DOHH2 (cell line): Measurements from ENCODE around the gene CFAP91.
A peak's percentile ranks its signal among the peaks of the same experiment; 100 is the strongest.

Source experiments
- H3F3A ChIP-seq: fragments of 200-600 bp; sonication (generic), shearing (Covaris generic); 2 replicates; pipeline ENCODE4 v1.6.0; 2016; ENCODE audit warnings: antibody characterized with exemption, mild to moderate bottlenecking; ENCODE audit not compliant: control insufficient read depth, insufficient read depth
- H3K27ac ChIP-seq: fragments of 200-600 bp; sonication (generic); 2 replicates; pipeline ENCODE4 v1.5.1; 2014; ENCODE audit warnings: low read depth, mild to moderate bottlenecking, low read length, moderate library complexity
- H3K27me3 ChIP-seq: fragments of 200-600 bp; sonication (generic); 2 replicates; pipeline ENCODE4 v1.6.1; 2014; ENCODE audit warnings: mild to moderate bottlenecking, low read length, mixed read lengths; ENCODE audit not compliant: control insufficient read depth
- H3K36me3 ChIP-seq: fragments of 200-600 bp; sonication (generic); 2 replicates; pipeline ENCODE4 v1.6.1; 2014; ENCODE audit warnings: mild to moderate bottlenecking, low read length, moderate library complexity, mixed read lengths; ENCODE audit not compliant: control insufficient read depth
- H3K4me1 ChIP-seq: fragments of 200-600 bp; sonication (generic); 2 replicates; pipeline ENCODE4 v1.6.1; 2014; ENCODE audit warnings: mild to moderate bottlenecking, low read length, mixed read lengths; ENCODE audit not compliant: control insufficient read depth
- H3K4me2 ChIP-seq: fragments of 200-600 bp; sonication (generic); 2 replicates; pipeline ENCODE4 v1.6.0; 2014; ENCODE audit warnings: mild to moderate bottlenecking, low read length, moderate library complexity
- H3K4me3 ChIP-seq: fragments of 200-600 bp; sonication (generic); 2 replicates; pipeline ENCODE4 v1.5.1; 2014; ENCODE audit warnings: mild to moderate bottlenecking, low read length, mixed read lengths
- H3K79me2 ChIP-seq: fragments of 200-600 bp; sonication (generic); 2 replicates; pipeline ENCODE4 v1.6.1; 2014; ENCODE audit warnings: mild to moderate bottlenecking, low read length, mixed read lengths; ENCODE audit not compliant: control insufficient read depth
- H3K9me2 ChIP-seq: fragments of 200-600 bp; sonication (generic); replicated peaks from 2 replicates; pipeline ENCODE4 v1.6.1; 2014; ENCODE audit warnings: mild to moderate bottlenecking, low read length, mixed read lengths; ENCODE audit not compliant: control insufficient read depth
- H3K9me3 ChIP-seq: fragments of 200-600 bp; sonication (generic); 2 replicates; pipeline ENCODE4 v1.6.1; 2014; ENCODE audit warnings: antibody characterized with exemption, low read length, mixed read lengths; ENCODE audit not compliant: control insufficient read depth, insufficient read depth
- H4K20me1 ChIP-seq: fragments of 200-600 bp; sonication (generic); 2 replicates; pipeline ENCODE4 v1.6.0; 2014; ENCODE audit warnings: low read depth, mild to moderate bottlenecking, antibody characterized with exemption, low read length, moderate library complexity; ENCODE audit not compliant: control insufficient read depth, insufficient read depth
- EZH2phosphoT487 ChIP-seq: fragments of 200-600 bp; sonication (generic); IDR thresholded peaks from 2 replicates; pipeline ENCODE4 v1.6.1; 2017; ENCODE audit warnings: borderline replicate concordance, mild to moderate bottlenecking, antibody characterized with exemption, low read length, moderate library complexity, mixed read lengths
- TF ChIP-seq, protein P1 (sequence below): fragments of 200-600 bp; sonication (generic); IDR thresholded peaks from one replicate; pipeline ENCODE4 v1.5.1; 2014; ENCODE audit warnings: antibody characterized with exemption, mild to moderate bottlenecking, low read depth, low read length; ENCODE audit not compliant: poor library complexity, severe bottlenecking

CFAP91 gene

GRCh38 chr3:119672776-119673175, 30.0 kb upstream of the CFAP91 start:
- no peak overlapping the region for H3K27ac ChIP-seq
- H3K27me3 ChIP-seq: no peaks in the 10 kb centered on the region
- no peaks in the 10 kb centered on the region for H4K20me1 ChIP-seq
- no peaks in the 10 kb centered on the region for H3K9me3 ChIP-seq
- no peak overlapping the region for H3K4me2 ChIP-seq
- no peaks in the 10 kb centered on the region for H3F3A ChIP-seq
- peaks cover 14% of the 10 kb centered on the region for H3K4me1 ChIP-seq
- peaks cover 75% of the 10 kb centered on the region for H3K36me3 ChIP-seq
- no peak for TF ChIP-seq EZH2phosphoT487
- TF ChIP-seq, protein P1, sequence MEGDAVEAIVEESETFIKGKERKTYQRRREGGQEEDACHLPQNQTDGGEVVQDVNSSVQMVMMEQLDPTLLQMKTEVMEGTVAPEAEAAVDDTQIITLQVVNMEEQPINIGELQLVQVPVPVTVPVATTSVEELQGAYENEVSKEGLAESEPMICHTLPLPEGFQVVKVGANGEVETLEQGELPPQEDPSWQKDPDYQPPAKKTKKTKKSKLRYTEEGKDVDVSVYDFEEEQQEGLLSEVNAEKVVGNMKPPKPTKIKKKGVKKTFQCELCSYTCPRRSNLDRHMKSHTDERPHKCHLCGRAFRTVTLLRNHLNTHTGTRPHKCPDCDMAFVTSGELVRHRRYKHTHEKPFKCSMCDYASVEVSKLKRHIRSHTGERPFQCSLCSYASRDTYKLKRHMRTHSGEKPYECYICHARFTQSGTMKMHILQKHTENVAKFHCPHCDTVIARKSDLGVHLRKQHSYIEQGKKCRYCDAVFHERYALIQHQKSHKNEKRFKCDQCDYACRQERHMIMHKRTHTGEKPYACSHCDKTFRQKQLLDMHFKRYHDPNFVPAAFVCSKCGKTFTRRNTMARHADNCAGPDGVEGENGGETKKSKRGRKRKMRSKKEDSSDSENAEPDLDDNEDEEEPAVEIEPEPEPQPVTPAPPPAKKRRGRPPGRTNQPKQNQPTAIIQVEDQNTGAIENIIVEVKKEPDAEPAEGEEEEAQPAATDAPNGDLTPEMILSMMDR: no peak
- no peak overlapping the region for H3K4me3 ChIP-seq
- no peaks in the 10 kb centered on the region for H3K9me2 ChIP-seq
- H3K79me2 ChIP-seq: peaks cover 22% of the 10 kb centered on the region

- no peak for TF ChIP-seq EZH2phosphoT487
- TF ChIP-seq, protein P1: no peak
- H3K36me3 ChIP-seq: peaks cover 68% of the 10 kb centered on the region
- H4K20me1 ChIP-seq: no peaks in the 10 kb centered on the region
- H3K9me3 ChIP-seq: no peaks in the 10 kb centered on the region
- no peak overlapping the region for H3K4me3 ChIP-seq
- peaks cover 3% of the 10 kb centered on the region; the same call in 1 of the 2 replicates for H3F3A ChIP-seq
- peaks cover 16% of the 10 kb centered on the region for H3K4me1 ChIP-seq
- H3K79me2 ChIP-seq: peaks cover 22% of the 10 kb centered on the region
- no peaks in the 10 kb centered on the region for H3K27me3 ChIP-seq
- no peak overlapping the region for H3K4me2 ChIP-seq
- H3K9me2 ChIP-seq: no peaks in the 10 kb centered on the region
- no peak overlapping the region for H3K27ac ChIP-seq
These were observed 28.9 kb upstream of the CFAP91 start for GRCh38 chr3:119673875-119674274.

DNA sequence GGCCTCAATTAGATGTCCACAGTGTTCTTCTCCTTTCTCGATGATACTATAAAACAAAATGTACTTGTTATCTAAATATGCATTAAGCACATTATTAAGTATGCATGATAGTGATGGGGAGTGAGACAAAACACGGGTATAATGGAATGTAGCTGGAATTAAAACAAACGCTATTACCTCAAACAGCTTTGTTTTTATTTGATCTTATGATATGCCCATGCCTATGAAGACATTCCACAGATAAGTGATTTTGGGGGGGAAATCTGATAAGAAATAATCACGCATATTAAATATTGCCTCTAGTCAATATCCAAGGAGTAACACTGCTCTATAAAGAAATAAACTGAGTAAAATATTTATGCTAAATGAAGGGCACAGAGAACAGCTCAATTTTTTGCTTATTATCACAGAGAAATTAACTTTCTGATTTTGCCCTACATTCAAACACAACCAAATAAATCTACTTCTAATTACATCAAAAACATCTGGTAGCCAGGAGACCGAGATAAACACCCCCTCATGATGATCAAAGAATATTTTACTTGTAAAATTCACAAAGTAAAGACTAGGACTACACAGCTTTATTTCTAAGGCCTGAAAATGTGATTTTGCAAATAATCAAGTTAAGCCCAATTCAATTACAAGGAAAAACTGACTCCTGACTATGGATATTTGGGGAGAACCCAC, 27.5 kb upstream of the CFAP91 start:
- no peaks in the 10 kb centered on the region for H4K20me1 ChIP-seq
- peaks cover 6% of the 10 kb centered on the region for H3F3A ChIP-seq
- H3K4me2 ChIP-seq: peak overlapping the region; percentile 66
- H3K79me2 ChIP-seq: peaks cover 22% of the 10 kb centered on the region
- H3K27ac ChIP-seq: no peak overlapping the region
- H3K4me1 ChIP-seq: peaks cover 16% of the 10 kb centered on the region
- peak overlapping the region; percentile 95 for H3K4me3 ChIP-seq
- no peaks in the 10 kb centered on the region for H3K27me3 ChIP-seq
- no peaks in the 10 kb centered on the region for H3K9me3 ChIP-seq
- H3K9me2 ChIP-seq: no peaks in the 10 kb centered on the region
- TF ChIP-seq, protein P1: no peak
- no peak for TF ChIP-seq EZH2phosphoT487
- H3K36me3 ChIP-seq: peaks cover 54% of the 10 kb centered on the region
